ENCODE measurements around the gene WDR17. TPM values are rescaled to one million over a fixed set of nuclear protein-coding genes. Genes with fewer than 3 reads are reported as not detected.

WDR17 gene
- total RNA-seq: 7.1 and 8.8 TPM in 2 replicates
- 2.7 TPM for total RNA-seq (2013)
- 1.4 and 2.1 TPM in 2 replicates for polyA plus RNA-seq
- polyA minus RNA-seq: 1.1 TPM in 2 replicates

DNA sequence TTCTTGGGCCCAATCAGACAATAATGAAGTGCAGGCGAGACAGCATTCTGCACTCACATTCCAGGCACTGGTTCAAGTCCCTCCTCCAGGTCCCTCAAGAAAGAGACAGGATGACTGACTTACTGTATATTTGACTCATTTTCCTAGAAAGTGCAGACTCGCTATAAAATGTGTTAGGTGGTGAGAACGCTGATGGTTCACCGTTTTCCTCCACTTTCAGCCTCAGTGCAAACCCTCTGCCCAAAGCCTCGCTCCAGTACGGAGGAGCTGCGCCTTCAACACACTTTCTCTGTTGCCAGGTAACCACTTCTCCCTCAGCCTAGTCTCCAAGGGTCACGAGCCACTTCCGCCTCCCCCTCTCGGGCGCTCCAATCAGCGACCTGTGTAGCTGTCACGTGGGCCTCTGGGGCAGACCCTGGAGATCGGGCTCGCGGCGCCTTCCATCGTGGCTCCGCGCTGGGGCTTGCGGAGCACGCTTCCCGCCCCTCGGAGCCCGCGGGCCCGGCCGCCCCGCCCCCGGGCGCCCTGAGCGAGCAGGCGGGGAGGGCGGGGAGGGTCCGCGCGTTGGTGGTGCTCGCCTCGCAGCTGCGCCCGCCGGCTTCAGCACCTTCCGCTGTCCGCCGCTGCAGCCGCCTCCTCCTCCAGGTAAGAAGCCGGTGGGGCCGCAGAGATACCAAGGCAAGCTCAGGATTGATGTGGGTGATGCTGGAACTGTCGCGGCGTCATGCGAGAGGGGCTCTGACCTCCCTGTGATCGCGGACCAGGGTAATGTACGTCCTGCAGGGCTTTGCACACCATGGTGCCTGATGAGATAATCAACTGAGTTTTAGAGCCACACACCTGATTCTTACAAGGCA is at the start of gene WDR17:
TSS of gene WDR17 (plus strand) at position 407 of the 857 bp plus-strand sequence. CDS start 45,740 bp downstream, outside the sequence.
- TF ChIP-seq, protein P1, sequence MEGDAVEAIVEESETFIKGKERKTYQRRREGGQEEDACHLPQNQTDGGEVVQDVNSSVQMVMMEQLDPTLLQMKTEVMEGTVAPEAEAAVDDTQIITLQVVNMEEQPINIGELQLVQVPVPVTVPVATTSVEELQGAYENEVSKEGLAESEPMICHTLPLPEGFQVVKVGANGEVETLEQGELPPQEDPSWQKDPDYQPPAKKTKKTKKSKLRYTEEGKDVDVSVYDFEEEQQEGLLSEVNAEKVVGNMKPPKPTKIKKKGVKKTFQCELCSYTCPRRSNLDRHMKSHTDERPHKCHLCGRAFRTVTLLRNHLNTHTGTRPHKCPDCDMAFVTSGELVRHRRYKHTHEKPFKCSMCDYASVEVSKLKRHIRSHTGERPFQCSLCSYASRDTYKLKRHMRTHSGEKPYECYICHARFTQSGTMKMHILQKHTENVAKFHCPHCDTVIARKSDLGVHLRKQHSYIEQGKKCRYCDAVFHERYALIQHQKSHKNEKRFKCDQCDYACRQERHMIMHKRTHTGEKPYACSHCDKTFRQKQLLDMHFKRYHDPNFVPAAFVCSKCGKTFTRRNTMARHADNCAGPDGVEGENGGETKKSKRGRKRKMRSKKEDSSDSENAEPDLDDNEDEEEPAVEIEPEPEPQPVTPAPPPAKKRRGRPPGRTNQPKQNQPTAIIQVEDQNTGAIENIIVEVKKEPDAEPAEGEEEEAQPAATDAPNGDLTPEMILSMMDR (IDR thresholded peaks at IDR 0.05): no peak
- no peak for TF ChIP-seq EZH2 (IDR thresholded peaks at IDR 0.05; ENCODE audit: borderline replicate concordance, insufficient read depth, low read depth, low read length, poor library complexity, severe bottlenecking)
- ChIA-PET CTCF (interaction anchor here (1.4 to 1.6 kb wide), 4 partner anchors 11 to 58 kb away, joined by 4 to 5 read pairs (median 4); no protein-coding TSS in a partner anchor), POLR2A (no interaction called here)
- peaks cover 12% of the 10 kb centered on the region for H3K4me1 Mint-ChIP-seq
- Histone ChIP-seq H3K36me3 (replicated peaks in 1 of 2; ENCODE audit: control extremely low read depth in 1 of 2, control insufficient read depth in 1 of 2, extremely low read depth in 1 of 2, insufficient read depth in 2 of 2, low read length in 1 of 2) (no peaks in the 10 kb centered on the region), H3K4me1 (ENCODE audit: control insufficient read depth in 2 of 2, insufficient read depth in 2 of 2, low read length in 2 of 2) (peaks cover 8 to 10% of the 10 kb centered on the region in 2 donors), H3K27ac (ENCODE audit: low read length in 2 of 2) (peak within 1 kb of the TSS in 1 of 2 donors; percentile 28), H3K27me3 (replicated peaks in 1 of 4; ENCODE audit: control extremely low read depth in 1 of 4, control insufficient read depth in 3 of 4, insufficient read depth in 4 of 4, low read length in 3 of 4) (no peaks in the 10 kb centered on the region), H3K79me2 (ENCODE audit: control insufficient read depth, insufficient read depth, low read length) (no peaks in the 10 kb centered on the region), H3K4me2 (replicated peaks; ENCODE audit: low read depth, low read length, poor library complexity, severe bottlenecking) (peak within 1 kb of the TSS; percentile 88), H3K9ac (ENCODE audit: low read length) (peak within 1 kb of the TSS; percentile 69), H3K9me3 (ENCODE audit: control extremely low read depth in 1 of 3, control insufficient read depth in 2 of 3, insufficient read depth in 1 of 3, low read length in 2 of 3) (no peaks in the 10 kb centered on the region), H4K20me1 (ENCODE audit: control insufficient read depth, insufficient read depth, low read length, poor library complexity, severe bottlenecking) (no peaks in the 10 kb centered on the region), H2AFZ (ENCODE audit: insufficient read depth, low read depth, low read length, poor library complexity, severe bottlenecking) (peak within 1 kb of the TSS; percentile 80), H3K4me3 (ENCODE audit: control extremely low read depth in 1 of 5, extremely low read depth in 1 of 5, insufficient read depth in 1 of 5, low read depth in 2 of 5, low read length in 4 of 5) (peak within 1 kb of the TSS; percentile 51 to 72 (median 65))
- peak within 1 kb of the TSS; percentile 94 for H3K4me3 Mint-ChIP-seq
- peak; percentile 92 for DNase-seq
- intact Hi-C loops (cut with micrococcal nuclease): loop anchor here (1.0 to 10.0 kb wide), 5 partner anchors 57 to 1781 kb away; partner anchors contain the start of genes CEP44, FBXO8, SPATA4 and SPCS3
- peak within 1 kb of the TSS; percentile 78 for H3K27ac Mint-ChIP-seq
- H3K9me3 Mint-ChIP-seq (ENCODE audit: insufficient read depth): no peaks in the 10 kb centered on the region
- peaks cover 15% of the 10 kb centered on the region for H3K27me3 Mint-ChIP-seq
- peak; percentile 94 for ATAC-seq (ENCODE audit: low read depth)
- under 1% methylated on average over 54 of the region's 55 CpGs for WGBS (ENCODE audit: insufficient coverage)

DNA sequence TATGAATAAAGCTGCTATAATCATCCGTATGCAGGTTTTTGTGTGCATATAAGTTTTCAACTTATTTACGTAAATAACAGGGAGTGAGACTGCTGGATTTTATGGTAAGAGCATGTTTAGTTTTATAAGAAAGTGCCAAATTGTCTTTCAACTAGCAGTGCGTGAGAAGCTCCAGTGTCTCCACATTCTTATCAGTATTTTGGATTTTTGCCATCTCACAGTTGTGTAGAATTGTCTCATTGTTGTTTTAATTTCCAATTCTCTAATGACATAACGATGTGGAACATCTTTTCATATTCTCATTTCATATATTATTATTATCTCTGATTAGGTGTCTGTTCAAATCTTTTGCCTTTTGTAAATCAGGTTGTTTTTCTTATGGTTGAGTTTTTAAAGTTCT is 49.0 kb upstream of the WDR17 start:
- Histone ChIP-seq H3K36me3 (replicated peaks in 1 of 2; ENCODE audit: control extremely low read depth in 1 of 2, control insufficient read depth in 1 of 2, extremely low read depth in 1 of 2, insufficient read depth in 2 of 2, low read length in 1 of 2) (no peaks in the 10 kb centered on the region), H3K9me3 (ENCODE audit: control extremely low read depth in 1 of 3, control insufficient read depth in 2 of 3, insufficient read depth in 1 of 3, low read length in 2 of 3) (peaks cover 0 to 4% (median 3%) of the 10 kb centered on the region in 3 donors), H3K4me1 (ENCODE audit: control insufficient read depth in 2 of 2, insufficient read depth in 2 of 2, low read length in 2 of 2) (peaks cover 21 to 33% of the 10 kb centered on the region in 2 donors), H3K9ac (ENCODE audit: low read length) (no peak overlapping the region), H3K27me3 (replicated peaks in 1 of 4; ENCODE audit: control extremely low read depth in 1 of 4, control insufficient read depth in 3 of 4, insufficient read depth in 4 of 4, low read length in 3 of 4) (no peaks in the 10 kb centered on the region), H3K79me2 (ENCODE audit: control insufficient read depth, insufficient read depth, low read length) (no peaks in the 10 kb centered on the region), H4K20me1 (ENCODE audit: control insufficient read depth, insufficient read depth, low read length, poor library complexity, severe bottlenecking) (no peaks in the 10 kb centered on the region), H3K4me3 (ENCODE audit: control extremely low read depth in 1 of 5, extremely low read depth in 1 of 5, insufficient read depth in 1 of 5, low read depth in 2 of 5, low read length in 4 of 5) (no peak overlapping the region), H3K27ac (ENCODE audit: low read length in 2 of 2) (no peak overlapping the region), H2AFZ (ENCODE audit: insufficient read depth, low read depth, low read length, poor library complexity, severe bottlenecking) (no peak overlapping the region), H3K4me2 (replicated peaks; ENCODE audit: low read depth, low read length, poor library complexity, severe bottlenecking) (no peak overlapping the region)
- Mint-ChIP-seq H3K27me3 (peaks cover 7% of the 10 kb centered on the region), H3K4me3 (no peak overlapping the region), H3K4me1 (peaks cover 23% of the 10 kb centered on the region), H3K27ac (no peak overlapping the region), H3K9me3 (ENCODE audit: insufficient read depth) (no peaks in the 10 kb centered on the region)
- ATAC-seq (ENCODE audit: low read depth): no peak
- no peak for DNase-seq
- CTCF ChIA-PET: no interaction called here
- 100% methylated on average over 2 of the region's 4 CpGs for WGBS (ENCODE audit: insufficient coverage)
- POLR2A ChIA-PET: no interaction called here
- TF ChIP-seq, protein P1 (IDR thresholded peaks at IDR 0.05): no peak
- TF ChIP-seq EZH2 (IDR thresholded peaks at IDR 0.05; ENCODE audit: borderline replicate concordance, insufficient read depth, low read depth, low read length, poor library complexity, severe bottlenecking): no peak
- intact Hi-C loops (cut with micrococcal nuclease): no loop called here

All from B cell (primary cell).